Measurements from ENCODE around the gene FBRS. TPM values are rescaled to one million over a fixed set of nuclear protein-coding genes. Genes with fewer than 3 reads are reported as not detected.

The FBRS gene
- total and polyA plus RNA-seq, 10 of the 15 experiments (the other 5 are each of a cell fraction or from before 2014, with no cell fraction given): 0.45 to 87.6 (median 14.6) TPM

GRCh38 chr16:30650369-30651123, 7.7 kb upstream of the FBRS start, which contains the start of gene PRR14:
PRR14 (plus strand) TSS chr16:30650960; CDS start chr16:30651646, 686 bp downstream.
- no peaks in the 10 kb centered on the region for H3K9me3 ChIP-seq (replicated peaks; ENCODE audit: control insufficient read depth, insufficient read depth, low read length)
- FAIRE-seq (peak; percentile 98), ATAC-seq (peak; percentile 88), DNase-seq (ENCODE audit: low read depth, low spot score) (peak; percentile 98)
- CTCF ChIA-PET: interaction anchor here (0.6 to 3.1 kb wide), 13 partner anchors 9 to 239 kb away, joined by 3 to 24 read pairs (median 3); partner anchors contain the start of gene PHKG2
- peak within 1 kb of the TSS; percentile 99 for H2AFZ ChIP-seq (ENCODE audit: control insufficient read depth, low read depth, low read length)
- H3K4me3 ChIP-seq: peak within 1 kb of the TSS; percentile 100
- in situ Hi-C loops (cut with MboI): loop anchor here (25.0 kb wide), 1 partner anchor 1237 kb away; no protein-coding TSS in a partner anchor
- H3K27ac ChIP-seq (ENCODE audit: control insufficient read depth, insufficient read depth): peak within 1 kb of the TSS; percentile 91
- 3% methylated on average over 44 of the region's 53 CpGs for WGBS (ENCODE audit: insufficient coverage, insufficient replicate concordance, low lambda C conversion rate, missing lambda C conversion rate)
- BruUV-seq (replicated peaks): no TSS peak
- SMC1A ChIA-PET (ENCODE audit: uncharacterized antibody, unreplicated experiment): interaction anchor here (0.7 to 1.8 kb wide), 10 partner anchors 8 to 559 kb away, joined by 3 to 11 read pairs (median 4); partner anchors contain the start of genes FBRS and TBX6
- H3K4me1 ChIP-seq (ENCODE audit: control insufficient read depth, insufficient read depth, low read length): peaks cover 15% of the 10 kb centered on the region
- POLR2A ChIA-PET: interaction anchor here (0.5 to 2.5 kb wide), 15 partner anchors 9 to 996 kb away, joined by 3 to 22 read pairs (median 3); partner anchors contain the start of genes ALDOA, FBRS and KCTD13
- peaks cover 11 to 15% of the 10 kb centered on the region in 2 experiments for H3K36me3 ChIP-seq (ENCODE audit: control insufficient read depth in 2 of 2, insufficient read depth in 2 of 2, low read length in 1 of 2)
- H3K27me3 ChIP-seq (replicated peaks in 1 of 2; ENCODE audit: control insufficient read depth in 2 of 2, insufficient read depth in 2 of 2, low read length in 1 of 2): no peaks in the 10 kb centered on the region
- peak within 1 kb of the TSS; percentile 95 for H3K4me2 ChIP-seq (ENCODE audit: control insufficient read depth, insufficient read depth)
- H4K20me1 ChIP-seq (ENCODE audit: control insufficient read depth, insufficient read depth): no peaks in the 10 kb centered on the region
- intact Hi-C loops (cut with micrococcal nuclease; ENCODE audit: unreplicated experiment): loop anchor here (1.0 to 10.0 kb wide), 4 partner anchors 8 to 274 kb away; partner anchors contain the start of genes BCL7C, CTF1, FBRS and FBXL19
- H3K79me2 ChIP-seq (ENCODE audit: control insufficient read depth, insufficient read depth, low read length): peaks cover 21% of the 10 kb centered on the region
- peak within 1 kb of the TSS; percentile 96 for H3K9ac ChIP-seq (ENCODE audit: control insufficient read depth, insufficient read depth, low read length)
- RAD21 ChIA-PET (ENCODE audit: unreplicated experiment): interaction anchor here (0.7 to 2.3 kb wide), 12 partner anchors 8 to 221 kb away, joined by 3 to 13 read pairs (median 6); partner anchors contain the start of genes DCTPP1, FBRS, ZNF689 and ZNF764
- TF ChIP-seq FOXK2 (IDR thresholded peaks at IDR 0.05) (no peak), RB1 (IDR thresholded peaks at IDR 0.05; ENCODE audit: borderline replicate concordance) (no peak), FOXM1 (IDR thresholded peaks at IDR 0.05; ENCODE audit: low read depth, low read length) (no peak), KDM1A (IDR thresholded peaks at IDR 0.05; ENCODE audit: borderline replicate concordance) (no peak), HCFC1 (IDR thresholded peaks at IDR 0.05; ENCODE audit: low read length) (peak; percentile 97), SREBF2 (IDR thresholded peaks at IDR 0.05; ENCODE audit: low read length) (no peak), POU2F2 (IDR thresholded peaks at IDR 0.05; ENCODE audit: borderline replicate concordance, low read depth, low read length) (no peak; the same call in 2 of the 3 replicates), NFYB (IDR thresholded peaks at IDR 0.05; ENCODE audit: insufficient read depth, low read depth, low read length) (peak; percentile 92), ZNF24 (IDR thresholded peaks at IDR 0.05) (no peak), PAX5 (IDR thresholded peaks at IDR 0.05; ENCODE audit: borderline replicate concordance, low read depth, low read length) (no peak), CHD1 (IDR thresholded peaks at IDR 0.05; ENCODE audit: low read depth, low read length) (0 out of 2 replicates have a peak, but pooled peaks have one; percentile 36), RUNX3 (IDR thresholded peaks at IDR 0.05; ENCODE audit: low read length) (no peak), IRF4 (IDR thresholded peaks at IDR 0.05; ENCODE audit: low read depth, low read length) (no peak), YBX1 (IDR thresholded peaks at IDR 0.05) (no peak), MEF2A (IDR thresholded peaks at IDR 0.05; ENCODE audit: insufficient read depth, low read depth, low read length) (no peak), HDAC6 (IDR thresholded peaks at IDR 0.05; ENCODE audit: unreplicated experiment) (no peak)
- TF ChIP-seq, protein P1, sequence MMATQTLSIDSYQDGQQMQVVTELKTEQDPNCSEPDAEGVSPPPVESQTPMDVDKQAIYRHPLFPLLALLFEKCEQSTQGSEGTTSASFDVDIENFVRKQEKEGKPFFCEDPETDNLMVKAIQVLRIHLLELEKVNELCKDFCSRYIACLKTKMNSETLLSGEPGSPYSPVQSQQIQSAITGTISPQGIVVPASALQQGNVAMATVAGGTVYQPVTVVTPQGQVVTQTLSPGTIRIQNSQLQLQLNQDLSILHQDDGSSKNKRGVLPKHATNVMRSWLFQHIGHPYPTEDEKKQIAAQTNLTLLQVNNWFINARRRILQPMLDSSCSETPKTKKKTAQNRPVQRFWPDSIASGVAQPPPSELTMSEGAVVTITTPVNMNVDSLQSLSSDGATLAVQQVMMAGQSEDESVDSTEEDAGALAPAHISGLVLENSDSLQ (IDR thresholded peaks at IDR 0.05): 0 out of 2 replicates have a peak, but pooled peaks have one; percentile 22
- TF ChIP-seq, protein P2, sequence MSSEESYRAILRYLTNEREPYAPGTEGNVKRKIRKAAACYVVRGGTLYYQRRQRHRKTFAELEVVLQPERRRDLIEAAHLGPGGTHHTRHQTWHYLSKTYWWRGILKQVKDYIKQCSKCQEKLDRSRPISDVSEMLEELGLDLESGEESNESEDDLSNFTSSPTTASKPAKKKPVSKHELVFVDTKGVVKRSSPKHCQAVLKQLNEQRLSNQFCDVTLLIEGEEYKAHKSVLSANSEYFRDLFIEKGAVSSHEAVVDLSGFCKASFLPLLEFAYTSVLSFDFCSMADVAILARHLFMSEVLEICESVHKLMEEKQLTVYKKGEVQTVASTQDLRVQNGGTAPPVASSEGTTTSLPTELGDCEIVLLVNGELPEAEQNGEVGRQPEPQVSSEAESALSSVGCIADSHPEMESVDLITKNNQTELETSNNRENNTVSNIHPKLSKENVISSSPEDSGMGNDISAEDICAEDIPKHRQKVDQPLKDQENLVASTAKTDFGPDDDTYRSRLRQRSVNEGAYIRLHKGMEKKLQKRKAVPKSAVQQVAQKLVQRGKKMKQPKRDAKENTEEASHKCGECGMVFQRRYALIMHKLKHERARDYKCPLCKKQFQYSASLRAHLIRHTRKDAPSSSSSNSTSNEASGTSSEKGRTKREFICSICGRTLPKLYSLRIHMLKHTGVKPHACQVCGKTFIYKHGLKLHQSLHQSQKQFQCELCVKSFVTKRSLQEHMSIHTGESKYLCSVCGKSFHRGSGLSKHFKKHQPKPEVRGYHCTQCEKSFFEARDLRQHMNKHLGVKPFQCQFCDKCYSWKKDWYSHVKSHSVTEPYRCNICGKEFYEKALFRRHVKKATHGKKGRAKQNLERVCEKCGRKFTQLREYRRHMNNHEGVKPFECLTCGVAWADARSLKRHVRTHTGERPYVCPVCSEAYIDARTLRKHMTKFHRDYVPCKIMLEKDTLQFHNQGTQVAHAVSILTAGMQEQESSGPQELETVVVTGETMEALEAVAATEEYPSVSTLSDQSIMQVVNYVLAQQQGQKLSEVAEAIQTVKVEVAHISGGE (CRISPR knock-in tag; IDR thresholded peaks at IDR 0.05): no peak
